CD4-positive, CD25-positive, alpha-beta regulatory T cell (primary cell): ENCODE results near the gene CDC14C. TPM values are rescaled to one million over a fixed set of nuclear protein-coding genes. Genes with fewer than 3 reads are reported as not detected.
A peak's percentile ranks its signal among the peaks of the same experiment; 100 is the strongest.

Experiments
- ATAC-seq, 2 donors: fragments of 150-1000 bp; cut with Tn5 transposase; one replicate each; pipeline ENCODE4 v1.10.0; 2021; ENCODE audit warnings: low read depth in 2 of 2, moderate number of reproducible peaks in 2 of 2, moderate library complexity in 1 of 2
- DNase-seq, 3 donors: peaks; one replicate each; pipeline versions ENCODE4 v3.0.0 to v3.0.0-alpha.2; 2012 to 2022; ENCODE audit warnings: mixed read lengths in 1 of 3
- H3K27ac ChIP-seq: one replicate; pipeline ENCODE4 v1.7.0; 2013; ENCODE audit warnings: mild to moderate bottlenecking, low read length; ENCODE audit not compliant: insufficient read depth, poor library complexity, severe bottlenecking
- H3K27me3 ChIP-seq: one replicate; pipeline ENCODE4 v1.7.0; 2013; ENCODE audit warnings: low read length; ENCODE audit not compliant: control insufficient read depth, insufficient read depth
- H3K36me3 ChIP-seq: one replicate; pipeline ENCODE4 v1.7.0; 2013; ENCODE audit warnings: mild to moderate bottlenecking, low read length, moderate library complexity; ENCODE audit not compliant: control insufficient read depth, insufficient read depth
- H3K4me1 ChIP-seq: 2 replicates; pipeline ENCODE4 v1.7.0; 2013; ENCODE audit warnings: mild to moderate bottlenecking, low read length; ENCODE audit not compliant: insufficient read depth, control insufficient read depth, poor library complexity, severe bottlenecking
- H3K4me3 ChIP-seq: one replicate; pipeline ENCODE4 v1.7.0; 2013; ENCODE audit warnings: low read depth, mild to moderate bottlenecking, low read length, moderate library complexity
- H3K9me3 ChIP-seq, 2 experiments: 1 replicate in 1 of 2; 2 replicates in 1 of 2; pipeline ENCODE4 v1.7.0; 2013; ENCODE audit warnings: low read length in 2 of 2, mild to moderate bottlenecking in 1 of 2, moderate library complexity in 1 of 2; ENCODE audit not compliant: control insufficient read depth in 2 of 2
- H3K27ac Mint-ChIP-seq, 3 donors: one replicate each; pipeline ENCODE4 v1.8.0; 2020 to 2022; ENCODE audit warnings: mild to moderate bottlenecking in 3 of 3, mixed read lengths in 3 of 3, moderate library complexity in 2 of 3
- H3K27me3 Mint-ChIP-seq: one replicate; pipeline ENCODE4 v1.8.0; 2022; ENCODE audit warnings: mild to moderate bottlenecking, mixed read lengths
- H3K36me3 Mint-ChIP-seq: one replicate; pipeline ENCODE4 v1.8.0; 2020; ENCODE audit warnings: mixed read lengths
- H3K4me1 Mint-ChIP-seq, 4 donors: one replicate each; pipeline ENCODE4 v1.8.0; 2020 to 2022; ENCODE audit warnings: mixed read lengths in 4 of 4, mild to moderate bottlenecking in 1 of 4
- H3K4me3 Mint-ChIP-seq, 4 donors: one replicate each; pipeline ENCODE4 v1.8.0; 2020 to 2022; ENCODE audit warnings: mild to moderate bottlenecking in 4 of 4, mixed read lengths in 4 of 4, moderate library complexity in 3 of 4
- H3K9me3 Mint-ChIP-seq, 7 donors: one replicate each; pipeline ENCODE4 v1.8.0; 2020 to 2022; ENCODE audit warnings: mixed read lengths in 7 of 7, mild to moderate bottlenecking in 3 of 7, moderate library complexity in 2 of 7
- polyA plus RNA-seq, 4 donors: library from polyadenylated mRNA; unstranded; fragments of 300-500 nt; fragmentation: Illumina TruSeq; gene quantifications; one replicate each; pipeline ENCODE4 v1.2.3, GENCODE V29; 2021
- total RNA-seq: library from RNA; stranded (reverse); gene quantifications from one replicate; pipeline ENCODE4 v1.2.3, GENCODE V29; 2022

The CDC14C gene
- total RNA-seq (not detected), polyA plus RNA-seq (not detected)

GRCh38 chr7:48924433-48924832 lies at the start of gene CDC14C:
Gene CDC14C (plus strand): TSS chr7:48924547. CDS start chr7:48924673, 126 bp downstream.
- Histone ChIP-seq H3K9me3 (no peaks in the 10 kb centered on the region), H3K4me3 (no peak within 1 kb of the TSS), H3K27ac (no peak within 1 kb of the TSS), H3K36me3 (no peaks in the 10 kb centered on the region), H3K4me1 (no peaks in the 10 kb centered on the region), H3K27me3 (no peaks in the 10 kb centered on the region)
- Mint-ChIP-seq H3K27ac (no peak within 1 kb of the TSS), H3K36me3 (no peaks in the 10 kb centered on the region), H3K27me3 (no peaks in the 10 kb centered on the region), H3K9me3 (peaks cover 0 to 5% (median 0%) of the 10 kb centered on the region in 7 donors), H3K4me1 (no peaks in the 10 kb centered on the region), H3K4me3 (no peak within 1 kb of the TSS)
- DNase-seq (no peak), ATAC-seq (no peak)

GRCh38 chr7:48875045-48875916 lies 49.1 kb upstream of the CDC14C start:
- Mint-ChIP-seq H3K27ac (no peak overlapping the region), H3K9me3 (peaks cover 0 to 4% (median 3%) of the 10 kb centered on the region in 7 donors), H3K4me1 (no peaks in the 10 kb centered on the region), H3K36me3 (no peaks in the 10 kb centered on the region), H3K4me3 (no peak overlapping the region), H3K27me3 (no peaks in the 10 kb centered on the region)
- Histone ChIP-seq H3K4me1 (no peaks in the 10 kb centered on the region), H3K9me3 (peaks cover 0 to 6% of the 10 kb centered on the region in 2 experiments), H3K27ac (no peak overlapping the region), H3K4me3 (no peak overlapping the region), H3K27me3 (no peaks in the 10 kb centered on the region), H3K36me3 (no peaks in the 10 kb centered on the region)
- no peak for ATAC-seq
- no peak for DNase-seq

GRCh38 chr7:48876087-48876486 lies 48.3 kb upstream of the CDC14C start:
- Mint-ChIP-seq H3K27me3 (no peaks in the 10 kb centered on the region), H3K4me1 (no peaks in the 10 kb centered on the region), H3K36me3 (no peaks in the 10 kb centered on the region), H3K9me3 (peaks cover 0 to 4% (median 3%) of the 10 kb centered on the region in 7 donors), H3K27ac (no peak overlapping the region), H3K4me3 (no peak overlapping the region)
- no peaks in the 10 kb centered on the region for H3K27me3 ChIP-seq
- DNase-seq (no peak), ATAC-seq (no peak)
- H3K9me3 ChIP-seq: peaks cover 0 to 6% of the 10 kb centered on the region in 2 experiments
- no peaks in the 10 kb centered on the region for H3K4me1 ChIP-seq
- H3K36me3 ChIP-seq: no peaks in the 10 kb centered on the region
- H3K27ac ChIP-seq: no peak overlapping the region
- H3K4me3 ChIP-seq: no peak overlapping the region

- Mint-ChIP-seq H3K4me3 (no peak overlapping the region), H3K27me3 (no peaks in the 10 kb centered on the region)
Measured at GRCh38 chr7:48880851-48881250, 43.5 kb upstream of the CDC14C start.

GRCh38 chr7:48887500-48887899 lies 36.8 kb upstream of the CDC14C start:
- Histone ChIP-seq H3K4me1 (no peaks in the 10 kb centered on the region), H3K9me3 (no peaks in the 10 kb centered on the region), H3K27me3 (no peaks in the 10 kb centered on the region), H3K36me3 (no peaks in the 10 kb centered on the region), H3K27ac (no peak overlapping the region), H3K4me3 (no peak overlapping the region)
- ATAC-seq (no peak), DNase-seq (no peak)
- peak overlapping the region in 1 of 4 donors; percentile 12 for H3K4me3 Mint-ChIP-seq
- H3K9me3 Mint-ChIP-seq: peaks cover 0 to 14% (median 4%) of the 10 kb centered on the region in 7 donors
- no peak overlapping the region for H3K27ac Mint-ChIP-seq
- no peaks in the 10 kb centered on the region for H3K4me1 Mint-ChIP-seq
- no peaks in the 10 kb centered on the region for H3K27me3 Mint-ChIP-seq
- H3K36me3 Mint-ChIP-seq: no peaks in the 10 kb centered on the region

More at GRCh38 chr7:48880851-48881250, 43.5 kb upstream of the CDC14C start:
- H3K36me3 Mint-ChIP-seq: no peaks in the 10 kb centered on the region
- peaks cover 0 to 6% of the 10 kb centered on the region in 2 experiments for H3K9me3 ChIP-seq
- no peak overlapping the region for H3K27ac Mint-ChIP-seq
- H3K36me3 ChIP-seq: no peaks in the 10 kb centered on the region
- H3K4me3 ChIP-seq: no peak overlapping the region
- DNase-seq (no peak), ATAC-seq (no peak)
- no peaks in the 10 kb centered on the region for H3K27me3 ChIP-seq
- no peak overlapping the region for H3K27ac ChIP-seq
- no peaks in the 10 kb centered on the region for H3K4me1 Mint-ChIP-seq
- no peaks in the 10 kb centered on the region for H3K4me1 ChIP-seq
- peaks cover 0 to 13% (median 3%) of the 10 kb centered on the region in 7 donors for H3K9me3 Mint-ChIP-seq

- Mint-ChIP-seq H3K4me1 (no peaks in the 10 kb centered on the region), H3K27ac (no peak overlapping the region), H3K4me3 (no peak overlapping the region), H3K36me3 (no peaks in the 10 kb centered on the region), H3K27me3 (peaks cover 4% of the 10 kb centered on the region), H3K9me3 (peaks cover 0 to 6% (median 0%) of the 10 kb centered on the region in 7 donors)
- Histone ChIP-seq H3K27me3 (no peaks in the 10 kb centered on the region), H3K4me1 (no peaks in the 10 kb centered on the region), H3K36me3 (no peaks in the 10 kb centered on the region), H3K9me3 (no peaks in the 10 kb centered on the region), H3K4me3 (no peak overlapping the region), H3K27ac (no peak overlapping the region)
- no peak for ATAC-seq
- DNase-seq: no peak
Measured at GRCh38 chr7:48894574-48894973, 29.8 kb upstream of the CDC14C start.

GRCh38 chr7:48899932-48900331 lies 24.4 kb upstream of the CDC14C start:
- Mint-ChIP-seq H3K27ac (no peak overlapping the region), H3K4me3 (no peak overlapping the region), H3K9me3 (peaks cover 0 to 2% (median under 1%) of the 10 kb centered on the region in 7 donors), H3K36me3 (no peaks in the 10 kb centered on the region), H3K4me1 (no peaks in the 10 kb centered on the region), H3K27me3 (no peaks in the 10 kb centered on the region)
- no peak overlapping the region for H3K4me3 ChIP-seq
- H3K9me3 ChIP-seq: peaks cover 0 to 4% of the 10 kb centered on the region in 2 experiments
- no peaks in the 10 kb centered on the region for H3K4me1 ChIP-seq
- no peaks in the 10 kb centered on the region for H3K27me3 ChIP-seq
- ATAC-seq: no peak
- no peak overlapping the region for H3K27ac ChIP-seq
- H3K36me3 ChIP-seq: no peaks in the 10 kb centered on the region
- DNase-seq: no peak

- Histone ChIP-seq H3K9me3 (peaks cover 0 to 4% of the 10 kb centered on the region in 2 experiments), H3K36me3 (no peaks in the 10 kb centered on the region), H3K27ac (no peak overlapping the region), H3K4me1 (no peaks in the 10 kb centered on the region), H3K4me3 (no peak overlapping the region), H3K27me3 (no peaks in the 10 kb centered on the region)
- no peak overlapping the region for H3K27ac Mint-ChIP-seq
- DNase-seq: no peak
- no peaks in the 10 kb centered on the region for H3K27me3 Mint-ChIP-seq
- peaks cover 0 to 8% (median 2%) of the 10 kb centered on the region in 7 donors for H3K9me3 Mint-ChIP-seq
- H3K4me3 Mint-ChIP-seq: no peak overlapping the region
- no peaks in the 10 kb centered on the region for H3K36me3 Mint-ChIP-seq
- ATAC-seq: no peak
- no peaks in the 10 kb centered on the region for H3K4me1 Mint-ChIP-seq
Measured at GRCh38 chr7:48901966-48902365, 22.4 kb upstream of the CDC14C start.
